Lower leg skin (tissue), 3 donors: Measurements from ENCODE around the gene ZNF862.

ENCODE experiments used
- POLR2A ChIP-seq, 2 donors: fragments of 450-650 bp; IDR thresholded peaks; one replicate each; pipeline ENCODE4 v1.6.1; 2016 to 2017; ENCODE audit warnings: antibody characterized with exemption in 2 of 2, mild to moderate bottlenecking in 1 of 2, moderate library complexity in 1 of 2
- TF ChIP-seq, protein P1 (sequence below), 3 donors: fragments of 450-650 bp; IDR thresholded peaks; one replicate each; pipeline ENCODE4 v1.5.1; 2016; ENCODE audit warnings: antibody characterized with exemption in 3 of 3, mild to moderate bottlenecking in 3 of 3, moderate library complexity in 2 of 3

DNA sequence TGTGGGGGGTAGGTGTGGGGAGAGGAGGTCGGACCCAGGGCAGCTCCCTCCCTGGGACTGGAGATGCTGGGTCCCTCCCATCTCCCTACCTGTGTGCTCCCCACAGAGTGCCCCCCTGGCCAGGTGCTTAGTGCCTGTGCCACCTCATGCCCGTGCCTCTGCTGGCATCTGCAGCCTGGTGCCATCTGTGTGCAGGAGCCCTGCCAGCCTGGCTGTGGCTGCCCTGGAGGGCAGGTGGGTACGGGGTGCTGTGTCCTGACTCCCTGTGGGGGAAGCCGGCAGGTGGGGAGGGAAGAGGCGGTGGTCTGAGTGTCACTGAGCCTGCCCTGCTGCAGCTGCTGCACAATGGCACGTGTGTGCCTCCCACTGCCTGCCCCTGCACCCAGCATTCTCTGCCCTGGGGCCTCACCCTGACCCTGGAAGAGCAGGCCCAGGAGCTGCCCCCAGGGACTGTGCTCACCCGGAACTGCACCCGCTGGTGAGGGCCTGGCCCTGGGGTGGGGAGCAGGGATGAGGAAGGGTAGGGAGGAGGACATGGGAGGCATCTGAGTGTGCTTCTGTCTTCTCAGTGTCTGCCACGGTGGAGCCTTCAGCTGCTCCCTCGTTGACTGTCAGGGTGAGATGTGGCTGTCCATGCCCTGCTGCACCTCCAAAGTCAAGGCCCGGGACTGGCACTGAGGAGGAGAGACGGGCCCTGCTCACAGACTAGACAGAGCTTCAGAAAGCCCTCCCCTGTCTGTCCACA is 11.7 kb upstream of the ZNF862 start:
- TF ChIP-seq, protein P1, sequence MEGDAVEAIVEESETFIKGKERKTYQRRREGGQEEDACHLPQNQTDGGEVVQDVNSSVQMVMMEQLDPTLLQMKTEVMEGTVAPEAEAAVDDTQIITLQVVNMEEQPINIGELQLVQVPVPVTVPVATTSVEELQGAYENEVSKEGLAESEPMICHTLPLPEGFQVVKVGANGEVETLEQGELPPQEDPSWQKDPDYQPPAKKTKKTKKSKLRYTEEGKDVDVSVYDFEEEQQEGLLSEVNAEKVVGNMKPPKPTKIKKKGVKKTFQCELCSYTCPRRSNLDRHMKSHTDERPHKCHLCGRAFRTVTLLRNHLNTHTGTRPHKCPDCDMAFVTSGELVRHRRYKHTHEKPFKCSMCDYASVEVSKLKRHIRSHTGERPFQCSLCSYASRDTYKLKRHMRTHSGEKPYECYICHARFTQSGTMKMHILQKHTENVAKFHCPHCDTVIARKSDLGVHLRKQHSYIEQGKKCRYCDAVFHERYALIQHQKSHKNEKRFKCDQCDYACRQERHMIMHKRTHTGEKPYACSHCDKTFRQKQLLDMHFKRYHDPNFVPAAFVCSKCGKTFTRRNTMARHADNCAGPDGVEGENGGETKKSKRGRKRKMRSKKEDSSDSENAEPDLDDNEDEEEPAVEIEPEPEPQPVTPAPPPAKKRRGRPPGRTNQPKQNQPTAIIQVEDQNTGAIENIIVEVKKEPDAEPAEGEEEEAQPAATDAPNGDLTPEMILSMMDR (IDR thresholded peaks at IDR 0.05), result no peak
- no peak for TF ChIP-seq POLR2A (IDR thresholded peaks at IDR 0.05)
